HG02943 (cell line): Measurements from ENCODE around the gene MLC1.
"Not testable (repeated sequence)": the region's sequence is repeated elsewhere in the genome, so short reads cannot be mapped to it uniquely, and the experiment has no call there.

Source experiments
- ATAC-seq: cut with Tn5 transposase; IDR thresholded peaks from one replicate; pipeline ENCODE4 v1.9.1; 2021; ENCODE audit warnings: mild to moderate bottlenecking, low read depth, moderate library complexity; ENCODE audit not compliant: unreplicated experiment

The MLC1 gene

DNA sequence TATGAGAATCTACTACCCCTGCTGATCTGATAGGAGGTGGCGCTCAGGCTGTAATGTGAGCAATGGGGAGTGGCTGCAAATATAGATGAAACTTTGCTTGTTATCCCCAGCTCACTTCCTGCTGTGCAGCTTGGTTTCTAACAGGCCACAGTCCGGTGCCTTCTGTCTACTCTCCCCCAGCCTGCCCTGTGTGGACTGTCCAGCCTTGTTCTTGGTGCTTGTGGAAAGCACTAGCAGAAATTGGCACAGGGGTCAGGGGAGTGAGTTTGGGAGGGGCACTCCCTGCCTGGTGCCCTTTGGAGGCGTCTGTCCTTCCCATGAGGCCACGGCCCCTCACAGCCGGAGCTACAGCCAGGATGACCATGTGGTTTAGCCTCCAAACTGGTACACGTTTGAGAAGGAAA lies 18.9 kb upstream of the MLC1 start:
- ATAC-seq: no peak

- ATAC-seq: no peak
These were observed 17.7 kb upstream of the MLC1 start for GRCh38 chr22:50102946-50103345.

DNA sequence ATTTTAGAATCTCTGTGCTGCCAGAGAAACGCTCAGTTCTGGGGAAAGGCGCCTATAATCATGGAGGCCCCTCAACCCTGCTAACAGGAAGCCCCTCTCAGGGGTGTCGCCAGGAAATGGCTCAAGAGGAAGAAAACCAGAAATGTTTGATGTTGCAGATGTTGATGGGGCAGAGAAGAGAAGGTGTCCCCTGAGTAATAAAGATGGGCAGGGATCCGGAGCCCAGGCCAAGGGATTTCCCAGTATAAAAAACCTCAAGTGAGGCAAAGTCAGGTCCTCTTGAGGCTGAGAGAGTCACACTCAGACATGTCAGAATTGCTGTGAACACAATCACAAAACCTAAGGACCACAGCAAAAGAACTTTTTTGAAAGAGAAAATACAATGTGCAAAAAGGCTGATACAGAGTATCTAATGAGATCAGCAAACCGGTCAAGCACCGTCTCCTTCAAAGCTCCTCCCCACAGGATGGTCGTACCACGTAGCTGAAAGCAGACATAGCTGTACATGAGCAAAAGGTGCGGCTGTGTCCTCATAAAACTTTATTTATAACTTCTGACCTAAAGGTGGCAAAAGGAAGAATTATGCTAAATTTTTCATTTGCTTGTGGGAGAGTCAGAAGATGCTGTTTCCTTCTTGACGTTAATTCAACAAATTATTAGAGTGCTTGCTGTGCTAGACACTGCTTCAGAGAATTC lies 16.8 kb upstream of the MLC1 start:
- ATAC-seq: no peak

DNA sequence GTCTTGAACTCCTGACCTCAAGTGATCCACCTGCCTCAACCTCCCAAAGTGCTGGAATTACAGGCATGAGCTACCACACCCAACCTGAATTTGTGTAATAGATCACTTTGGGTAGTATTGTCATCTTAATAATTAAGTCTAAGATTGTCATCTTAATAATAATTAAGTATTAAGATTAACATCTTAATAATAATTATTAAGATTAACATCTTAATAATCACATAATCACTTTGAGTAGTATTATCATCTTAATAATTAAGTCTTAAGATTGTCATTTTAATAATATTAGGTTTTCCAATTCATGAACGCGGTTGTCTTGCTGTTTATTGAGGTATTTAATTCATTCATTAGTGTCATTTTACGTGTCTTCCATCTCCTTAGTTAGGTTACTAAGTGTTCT lies 12.8 kb upstream of the MLC1 start:
- no peak for ATAC-seq

DNA sequence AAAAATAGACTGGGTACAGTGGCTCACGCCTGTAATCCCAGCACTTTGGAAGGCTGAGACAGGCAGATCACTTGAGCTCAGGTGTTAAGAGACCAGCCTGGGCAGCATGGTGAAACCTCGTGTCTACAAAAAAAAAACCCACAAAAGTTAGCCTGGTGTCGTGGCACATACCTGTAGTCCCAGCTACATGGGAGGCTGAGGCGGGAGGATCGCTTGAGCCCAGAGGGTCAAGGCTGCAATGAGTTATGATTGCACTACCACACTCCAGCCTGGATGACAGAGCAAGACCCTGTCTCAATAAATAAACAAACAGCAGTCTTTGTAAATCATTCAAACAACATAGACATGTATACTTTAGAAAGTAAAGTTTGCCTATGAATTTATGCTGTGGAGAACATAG lies 7.1 kb upstream of the MLC1 start:
- ATAC-seq: no peak

GRCh38 chr22:50091092-50091768 lies 6.0 kb upstream of the MLC1 start:
- ATAC-seq: no peak

GRCh38 chr22:50090412-50090714 lies 5.1 kb upstream of the MLC1 start:
- no peak for ATAC-seq

DNA sequence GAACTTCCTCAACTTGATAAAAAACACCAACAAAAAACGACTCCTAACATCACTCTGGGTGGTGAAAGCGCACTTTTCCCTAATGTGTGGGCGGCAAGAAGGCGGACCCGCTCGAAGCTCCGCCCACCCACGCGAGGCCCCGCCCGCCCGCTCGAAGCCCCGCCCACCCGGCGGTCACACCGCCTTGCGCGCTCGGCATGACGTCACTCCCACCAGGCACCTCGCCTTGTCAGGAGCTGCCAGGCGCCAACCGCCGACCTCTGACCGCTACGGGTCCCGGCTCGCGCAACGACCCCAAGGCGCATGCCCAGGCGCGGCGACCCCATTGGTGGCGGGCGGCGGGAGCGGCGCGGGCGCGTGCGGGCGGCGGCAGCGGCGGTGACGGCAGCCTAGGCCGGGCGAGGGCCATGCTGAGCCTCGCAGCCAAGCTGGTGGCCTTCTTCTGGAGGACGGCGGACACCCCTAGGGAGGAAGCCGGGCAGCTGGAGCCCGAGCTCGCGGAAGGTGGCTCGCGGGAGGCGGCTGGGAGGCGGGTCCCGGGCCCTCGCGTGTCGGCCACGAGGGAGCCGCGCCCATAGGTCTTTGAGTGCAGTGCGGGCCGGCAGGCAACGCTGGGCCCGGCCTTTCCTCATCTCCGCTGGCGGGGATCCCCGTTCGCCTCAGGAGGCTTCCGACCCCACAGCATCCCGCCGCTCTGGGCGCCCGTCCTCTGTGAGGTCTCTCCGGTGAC lies 4.6 kb upstream of the MLC1 start, which contains the start of gene MOV10L1:
Gene MOV10L1 (plus strand): TSS at position 325 of the 730 bp plus-strand sequence. CDS start 83 bp downstream, at position 408.
- no peak for ATAC-seq

GRCh38 chr22:50089231-50089630 lies 4.0 kb upstream of the MLC1 start:
- ATAC-seq: no peak

DNA sequence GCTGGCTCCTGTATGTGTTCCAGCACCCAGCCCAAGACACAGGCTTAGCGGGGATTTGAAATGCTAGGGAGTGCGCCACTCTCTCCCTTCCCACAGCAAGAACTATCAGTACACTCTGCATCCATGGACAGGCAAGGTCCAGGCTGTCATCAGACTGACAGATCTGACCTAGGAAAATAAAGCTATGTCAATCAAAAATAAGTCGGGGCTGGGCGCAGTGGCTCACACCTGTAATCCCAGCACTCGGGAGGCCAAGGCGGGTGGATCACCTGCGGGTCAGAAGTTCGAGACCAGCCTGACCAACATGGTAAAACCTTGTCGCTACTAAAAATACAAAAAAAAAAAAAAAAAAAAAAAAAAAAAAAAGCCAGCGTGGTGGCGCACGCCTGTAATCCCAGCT lies 2.9 kb upstream of the MLC1 start:
- no peak for ATAC-seq

GRCh38 chr22:50087646-50088045 lies 2.4 kb upstream of the MLC1 start:
- ATAC-seq: no peak

DNA sequence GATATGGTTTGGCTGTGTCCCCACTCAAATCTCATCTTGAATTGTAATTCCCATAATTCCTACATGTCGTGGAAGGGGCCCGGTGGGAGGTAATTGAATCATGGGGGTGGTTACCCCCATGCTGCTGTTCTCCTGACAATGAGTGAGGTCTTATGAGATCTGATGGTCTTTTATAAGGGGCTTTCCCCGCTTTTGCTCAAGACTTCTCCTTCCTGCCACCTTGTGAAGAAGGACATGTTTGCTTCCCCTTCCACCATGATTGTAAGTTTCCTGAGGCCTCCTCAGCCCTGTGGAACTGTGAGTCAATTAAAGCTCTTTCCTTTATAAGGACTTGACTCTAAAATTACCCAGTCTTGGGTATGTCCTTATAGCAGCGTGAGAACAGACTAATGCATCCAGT lies 1.7 kb upstream of the MLC1 start:
- not testable (repeated sequence) for ATAC-seq

DNA sequence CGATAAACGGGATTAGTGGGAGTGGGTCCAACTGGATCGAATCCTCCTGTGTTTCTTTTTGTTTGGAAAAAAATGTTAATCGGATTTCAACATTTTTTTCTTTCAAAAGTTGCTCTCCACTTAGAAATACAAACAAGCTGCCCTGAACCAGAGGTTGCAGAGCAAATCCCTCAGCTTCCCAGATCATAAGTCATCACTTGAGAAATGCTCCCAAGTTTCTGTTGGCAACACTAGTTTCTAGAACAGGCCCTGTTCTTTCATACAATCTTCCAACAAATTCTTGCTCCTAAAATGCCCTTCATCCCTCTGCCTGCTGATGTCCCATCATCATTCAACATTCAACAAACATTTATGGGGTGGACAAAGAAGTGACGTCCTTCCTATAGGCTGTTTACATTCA lies 1.3 kb upstream of the MLC1 start:
- no peak for ATAC-seq

DNA sequence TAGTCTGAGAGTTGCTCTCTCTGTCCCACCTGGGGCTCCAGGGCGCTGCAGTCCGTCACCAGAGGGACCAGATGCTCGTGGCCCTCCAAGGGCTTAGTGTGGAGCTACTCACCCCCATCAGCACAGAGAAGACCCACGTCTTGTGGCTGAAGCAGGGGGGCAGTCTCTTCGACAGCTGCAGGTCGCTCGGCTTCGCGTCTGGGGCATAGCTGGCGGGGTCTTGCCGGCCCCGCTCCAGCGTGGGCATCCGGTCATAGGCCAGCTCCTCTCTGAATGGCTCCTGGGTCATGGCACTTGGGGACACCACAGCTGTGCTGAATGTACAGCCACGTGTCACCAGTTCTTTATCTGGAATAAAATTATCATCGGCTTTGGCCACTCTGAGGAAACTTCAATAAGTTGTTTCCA lies 608 bp downstream of the MLC1 start:
- ATAC-seq: no peak

DNA sequence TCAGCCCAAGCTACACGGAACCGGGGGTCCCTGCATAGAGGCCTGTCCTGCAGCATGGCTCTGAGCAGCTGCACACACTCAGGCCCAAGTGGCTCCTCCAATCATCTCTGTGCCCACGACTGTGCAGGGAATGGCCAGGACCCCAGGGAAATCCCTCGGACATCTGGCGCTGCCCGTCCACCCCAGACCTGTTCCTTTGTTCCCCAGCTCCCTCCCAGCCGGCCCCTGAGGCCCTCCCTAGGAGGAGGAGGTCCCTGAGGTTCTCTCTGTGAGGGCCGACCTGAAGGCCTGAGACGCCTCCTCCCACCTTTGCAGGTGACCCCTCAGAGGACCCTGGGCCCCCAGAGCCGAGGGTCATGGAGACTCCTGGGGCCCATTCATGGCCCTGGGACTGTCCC lies 1.1 kb downstream of the MLC1 start:
- no peak for ATAC-seq

GRCh38 chr22:50083462-50084079 lies 1.7 kb downstream of the MLC1 start:
- no peak for ATAC-seq

- no peak for ATAC-seq
These were observed 2.2 kb downstream of the MLC1 start for GRCh38 chr22:50082961-50083461.

DNA sequence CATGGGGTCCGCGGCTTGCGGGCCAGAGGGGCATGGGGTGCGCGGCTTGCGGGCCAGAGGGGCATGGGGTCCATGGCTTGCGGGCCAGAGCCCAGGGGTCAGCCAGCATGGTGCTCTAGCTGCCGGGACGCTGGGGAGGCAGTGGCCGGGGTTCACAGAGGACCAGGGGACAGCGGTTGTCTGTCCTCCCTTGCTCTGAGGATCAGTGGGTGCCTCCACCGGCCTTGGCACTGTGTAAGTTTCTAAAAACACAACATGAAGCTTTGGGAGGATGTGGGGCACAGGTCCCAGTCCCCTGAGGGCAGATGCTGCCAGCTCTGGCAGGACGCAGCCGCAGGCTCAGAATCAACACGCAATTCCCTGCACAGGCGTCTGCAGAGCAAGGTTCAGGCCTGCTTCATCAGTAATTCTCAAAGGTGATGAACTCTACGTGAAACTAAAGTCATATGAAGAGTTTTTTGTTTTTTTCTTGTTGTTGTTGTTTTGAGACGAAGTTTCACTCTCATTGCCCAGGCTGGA lies 3.0 kb downstream of the MLC1 start:
- ATAC-seq: no peak

GRCh38 chr22:50081426-50082196 lies 3.6 kb downstream of the MLC1 start:
- ATAC-seq: no peak

DNA sequence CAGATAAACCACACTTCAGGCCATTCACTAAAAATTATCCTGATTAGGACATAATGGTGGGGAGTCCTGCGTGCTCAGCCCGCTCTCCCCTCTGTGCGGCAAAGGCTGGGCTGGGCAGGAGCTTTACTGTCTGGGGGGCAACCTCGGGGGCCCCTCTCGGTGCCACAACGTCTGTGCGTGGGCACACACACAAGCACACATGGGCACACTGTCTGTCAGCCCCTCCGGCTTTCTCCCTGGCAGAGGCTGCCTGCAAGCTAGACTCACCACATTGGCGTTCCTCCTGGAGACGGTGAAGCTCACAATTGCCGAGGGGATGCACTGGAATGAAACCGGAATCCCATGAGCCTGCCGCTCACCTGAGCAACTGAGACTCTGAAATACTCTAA lies 5.2 kb downstream of the MLC1 start:
- no peak for ATAC-seq
